ENCODE measurements around the gene DUSP15. TPM values are rescaled to one million over a fixed set of nuclear protein-coding genes. Genes with fewer than 3 reads are reported as not detected.

DUSP15 gene
- total and polyA plus RNA-seq, 9 of the 15 experiments (the other 6 are each of a cell fraction or from before 2014, with no cell fraction given): 0.34 TPM; not detected in 8

- no TSS peak for BruUV-seq (replicated peaks)
- Histone ChIP-seq H2AFZ (ENCODE audit: low read depth, low read length) (no peak overlapping the region), H3K4me3 (no peak overlapping the region), H3K27me3 (ENCODE audit: control insufficient read depth in 2 of 2, insufficient read depth in 2 of 2, low read length in 2 of 2) (peaks cover 10 to 44% of the 10 kb centered on the region in 2 experiments; a peak in 4 of 5 replicates), H3K27ac (ENCODE audit: extremely low read depth, low read depth, low read length) (no peak overlapping the region), H3K4me1 (replicated peaks in 1 of 2; ENCODE audit: control insufficient read depth in 2 of 2, insufficient read depth in 2 of 2, low read length in 2 of 2) (peaks cover 0 to 35% of the 10 kb centered on the region in 2 experiments; a peak in 3 of 5 replicates), H3K79me2 (ENCODE audit: control insufficient read depth, insufficient read depth, low read length) (no peaks in the 10 kb centered on the region), H3K36me3 (ENCODE audit: control insufficient read depth, insufficient read depth, low read length) (no peaks in the 10 kb centered on the region), H3K9me3 (replicated peaks; ENCODE audit: control insufficient read depth, insufficient read depth, low read depth, low read length) (no peaks in the 10 kb centered on the region), H4K20me1 (replicated peaks; ENCODE audit: control insufficient read depth, insufficient read depth, low read length) (peaks cover 15% of the 10 kb centered on the region), H3K4me2 (ENCODE audit: insufficient read depth, low read length) (no peak overlapping the region), H3K9me1 (ENCODE audit: control insufficient read depth, insufficient read depth, low read length) (no peaks in the 10 kb centered on the region), H3K9ac (ENCODE audit: insufficient read depth in 1 of 2, low read depth in 2 of 2, low read length in 2 of 2) (no peak overlapping the region)
- intact Hi-C loops (cut with micrococcal nuclease): no loop called here
- no peak for ATAC-seq
- no peak for FAIRE-seq
- CTCF ChIA-PET (ENCODE audit: low intra/inter-chr PET ratio): interaction anchor here (2.6 kb wide), 1 partner anchor 25 kb away, joined by 18 read pairs; no protein-coding TSS in a partner anchor
- DNase-seq (ENCODE audit: extremely low read depth in 1 of 4, low spot score in 3 of 4): peak in 1 of 4 experiments; percentile 24
- in situ Hi-C loops (cut with MboI): loop anchor here (25.0 kb wide), 1 partner anchor 814 kb away; the partner anchor contains the start of gene C20orf203
- 18% methylated on average over 30 of the region's 32 CpGs for WGBS (ENCODE audit: insufficient coverage, low coverage, missing lambda C conversion rate)
- POLR2A ChIA-PET: no interaction called here
- TF ChIP-seq MGA (IDR thresholded peaks at IDR 0.05): no peak
- peak; percentile 66 for TF ChIP-seq JUND (IDR thresholded peaks at IDR 0.05; ENCODE audit: borderline replicate concordance, low read depth, low read length)
- TF ChIP-seq JUND (tag; IDR thresholded peaks at IDR 0.05; ENCODE audit: borderline replicate concordance, low read depth, low read length): peak; percentile 57; the same call in 1 of the 3 replicates
- peak; percentile 63 for TF ChIP-seq FOSL1 (tag; conservative IDR thresholded peaks at IDR 0.05)
- peak; percentile 38 for TF ChIP-seq EGR1 (conservative IDR thresholded peaks at IDR 0.05)
- peak in 2 of 3 experiments; percentile 26 to 63 for TF ChIP-seq YY1 (IDR thresholded peaks at IDR 0.05; ENCODE audit: borderline replicate concordance in 1 of 3, control insufficient read depth in 1 of 3, extremely low read depth in 1 of 3, insufficient read depth in 3 of 3, insufficient read length in 1 of 3, insufficient replicate concordance in 2 of 3, low read depth in 1 of 3, low read length in 2 of 3)
- TF ChIP-seq HMGN3 (IDR thresholded peaks at IDR 0.05; ENCODE audit: borderline replicate concordance, extremely low read depth, insufficient read length, low read depth, low read length): no peak
These were observed 22.0 kb downstream of the DUSP15 start for GRCh38 chr20:31848088-31848999.
